Neuronal stem cell (in vitro differentiated cells): ENCODE results near the gene SPEM3.

Experiments
- DNase-seq: peaks from one replicate; pipeline ENCODE4 v3.0.0-alpha.2; 2013; ENCODE audit warnings: low spot score
- H2AFZ ChIP-seq: one replicate; pipeline ENCODE4 v1.6.1; 2013; ENCODE audit warnings: mild to moderate bottlenecking, low read length, inconsistent platforms
- H2AK5ac ChIP-seq: 2 replicates; pipeline ENCODE4 v1.6.1; 2013; ENCODE audit warnings: low read depth, mild to moderate bottlenecking, inconsistent platforms, low read length, moderate library complexity, mixed read lengths
- H2BK120ac ChIP-seq: 2 replicates; pipeline ENCODE4 v1.6.1; 2013; ENCODE audit warnings: low read depth, mild to moderate bottlenecking, inconsistent platforms, low read length, moderate library complexity, mixed read lengths
- H2BK12ac ChIP-seq: one replicate; pipeline ENCODE4 v1.6.1; 2013; ENCODE audit warnings: low read length, inconsistent platforms
- H2BK15ac ChIP-seq: 2 replicates; pipeline ENCODE4 v1.6.1; 2013; ENCODE audit warnings: mild to moderate bottlenecking, low read length, inconsistent platforms, mixed read lengths
- H2BK5ac ChIP-seq: one replicate; pipeline ENCODE4 v1.6.1; 2013; ENCODE audit warnings: inconsistent platforms, mild to moderate bottlenecking, low read length, moderate library complexity
- H3K14ac ChIP-seq: one replicate; pipeline ENCODE4 v1.6.1; 2013; ENCODE audit warnings: low read length, inconsistent platforms
- H3K18ac ChIP-seq: 2 replicates; pipeline ENCODE4 v1.6.1; 2013; ENCODE audit warnings: low read length, inconsistent platforms
- H3K23ac ChIP-seq: 2 replicates; pipeline ENCODE4 v1.6.1; 2013; ENCODE audit warnings: low read depth, mild to moderate bottlenecking, mixed read lengths, low read length, inconsistent platforms; ENCODE audit not compliant: poor library complexity
- H3K27ac ChIP-seq: replicated peaks from 3 replicates; pipeline ENCODE4 v1.5.1; 2013; ENCODE audit warnings: low read length, inconsistent platforms
- H3K27me3 ChIP-seq, 3 experiments: 2 replicates each; pipeline ENCODE4 v1.6.1; 2013; ENCODE audit warnings: low read length in 3 of 3, mild to moderate bottlenecking in 2 of 3, inconsistent platforms in 1 of 3, low read depth in 1 of 3, mixed read lengths in 1 of 3, moderate library complexity in 1 of 3; ENCODE audit not compliant: control insufficient read depth in 3 of 3, insufficient read depth in 3 of 3
- H3K36me3 ChIP-seq, 2 donors: replicated peaks in 1 of 2; 2 replicates each; pipeline ENCODE4 v1.6.1; 2013; ENCODE audit warnings: low read length in 2 of 2; ENCODE audit not compliant: control insufficient read depth in 2 of 2, insufficient read depth in 2 of 2
- H3K4ac ChIP-seq: 2 replicates; pipeline ENCODE4 v1.6.1; 2013; ENCODE audit warnings: inconsistent platforms, mild to moderate bottlenecking, low read length, moderate library complexity
- H3K4me1 ChIP-seq, 2 donors: 1 replicate in 1 of 2; 2 replicates in 1 of 2; pipeline ENCODE4 v1.6.1; 2013; ENCODE audit warnings: low read length in 2 of 2, low read depth in 1 of 2; ENCODE audit not compliant: control insufficient read depth in 2 of 2, insufficient read depth in 1 of 2
- H3K4me2 ChIP-seq: one replicate; pipeline ENCODE4 v1.6.1; 2013; ENCODE audit warnings: mild to moderate bottlenecking, low read length, inconsistent platforms; ENCODE audit not compliant: insufficient read depth, poor library complexity, severe bottlenecking
- H3K4me3 ChIP-seq, 2 donors: 2 replicates each; pipeline ENCODE4 v1.5.1; 2013; ENCODE audit warnings: low read length in 2 of 2, mild to moderate bottlenecking in 2 of 2, inconsistent platforms in 1 of 2, moderate library complexity in 1 of 2
- H3K79me1 ChIP-seq: one replicate; pipeline ENCODE4 v1.6.1; 2013; ENCODE audit warnings: low read depth, mild to moderate bottlenecking, inconsistent platforms, low read length, moderate library complexity
- H3K9ac ChIP-seq: one replicate; pipeline ENCODE4 v1.6.1; 2013; ENCODE audit warnings: mild to moderate bottlenecking, low read depth, low read length, inconsistent platforms; ENCODE audit not compliant: poor library complexity
- H3K9me3 ChIP-seq, 2 donors: replicated peaks in 1 of 2; 2 replicates each; pipeline versions ENCODE3 to v1.6.1; 2013; ENCODE audit warnings: low read length in 2 of 2, mild to moderate bottlenecking in 2 of 2, inconsistent platforms in 1 of 2, low read depth in 1 of 2, mixed read lengths in 1 of 2, moderate library complexity in 1 of 2; ENCODE audit not compliant: control insufficient read depth in 2 of 2, insufficient read depth in 1 of 2
- H4K8ac ChIP-seq: one replicate; pipeline ENCODE4 v1.6.1; 2013; ENCODE audit warnings: low read depth, mild to moderate bottlenecking, inconsistent platforms, low read length, moderate library complexity
- H4K91ac ChIP-seq: one replicate; pipeline ENCODE4 v1.6.1; 2013; ENCODE audit warnings: low read length, low read depth, mild to moderate bottlenecking, inconsistent platforms; ENCODE audit not compliant: poor library complexity
- WGBS, 2 donors: extraction: QIAGEN DNeasy Blood & Tissue Kit; methylation state at CpG; one replicate each; pipeline ENCODE4 v1.1.7; 2013; ENCODE audit warnings: missing lambda C conversion rate in 2 of 2, mixed read lengths in 1 of 2; ENCODE audit not compliant: insufficient read length in 2 of 2, insufficient replicate concordance in 1 of 2; ENCODE audit errors: extremely low coverage in 2 of 2; 5-methylcytosine and 5-hydroxymethylcytosine counted together

SPEM3 gene

GRCh38 chr17:7444682-7445618 is 16.3 kb downstream of the SPEM3 start, which contains the start of gene CHRNB1:
Gene CHRNB1 (plus strand): TSS chr17:7445061. CDS start chr17:7445128, 67 bp downstream.
- Histone ChIP-seq H3K18ac (peak within 1 kb of the TSS; percentile 95), H2BK5ac (no peak within 1 kb of the TSS), H3K14ac (no peak within 1 kb of the TSS), H3K4me1 (peaks cover 11 to 22% of the 10 kb centered on the region in 2 donors), H2BK12ac (no peak within 1 kb of the TSS), H2AFZ (peak within 1 kb of the TSS; percentile 97), H3K9me3 (peaks cover 1 to 5% of the 10 kb centered on the region in 2 donors), H2AK5ac (peak within 1 kb of the TSS; percentile 39), H3K9ac (peak within 1 kb of the TSS; percentile 71), H3K36me3 (no peaks in the 10 kb centered on the region), H4K91ac (no peak within 1 kb of the TSS), H3K4ac (no peak within 1 kb of the TSS), H3K23ac (peak within 1 kb of the TSS; percentile 52), H3K4me2 (peak within 1 kb of the TSS; percentile 95), H2BK120ac (no peak within 1 kb of the TSS), H3K27me3 (peaks cover 0 to 15% (median 6%) of the 10 kb centered on the region in 3 experiments), H2BK15ac (peak within 1 kb of the TSS; percentile 61), H4K8ac (no peak within 1 kb of the TSS), H3K27ac (peak within 1 kb of the TSS; percentile 53), H3K4me3 (peak within 1 kb of the TSS; percentile 45 to 78), H3K79me1 (peaks cover 2% of the 10 kb centered on the region)
- WGBS, 2 donors = no CpG with 5 or more reads among the region's 51 CpGs
- peak; percentile 85 for DNase-seq

DNA sequence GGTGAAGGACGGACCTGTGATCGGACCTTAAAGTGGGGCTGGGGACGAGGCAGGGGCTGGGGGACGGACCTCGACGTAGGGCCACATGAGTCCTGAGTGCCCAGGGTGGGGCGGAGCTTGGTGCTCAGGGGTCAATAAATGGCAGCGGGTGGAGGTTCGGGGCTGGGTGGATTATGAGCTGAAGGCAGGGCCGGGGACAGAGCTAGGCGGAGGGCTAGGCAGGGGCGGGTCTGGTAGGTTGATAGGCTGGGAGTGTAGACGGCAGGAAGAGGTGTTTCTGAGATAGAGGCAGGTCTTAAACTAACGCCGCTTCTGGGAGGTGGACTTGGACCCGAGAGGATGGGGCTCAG is 16.9 kb downstream of the SPEM3 start:
- Histone ChIP-seq H3K9me3 (peaks cover 1 to 5% of the 10 kb centered on the region in 2 donors), H3K79me1 (peaks cover 2% of the 10 kb centered on the region), H3K27ac (peak overlapping the region; percentile 37), H3K18ac (peak overlapping the region; percentile 95), H2AK5ac (peak overlapping the region; percentile 23), H2BK120ac (no peak overlapping the region), H4K8ac (no peak overlapping the region), H2BK12ac (no peak overlapping the region), H3K27me3 (peaks cover 0 to 15% (median 6%) of the 10 kb centered on the region in 3 experiments), H2BK15ac (no peak overlapping the region), H2AFZ (peak overlapping the region; percentile 97), H3K14ac (no peak overlapping the region), H3K4me2 (peak overlapping the region; percentile 95), H3K23ac (peak overlapping the region; percentile 52), H3K36me3 (no peaks in the 10 kb centered on the region), H3K9ac (peak overlapping the region; percentile 71), H2BK5ac (no peak overlapping the region), H3K4me3 (peak overlapping the region; percentile 45 to 62), H3K4ac (no peak overlapping the region), H3K4me1 (peaks cover 11 to 22% of the 10 kb centered on the region in 2 donors), H4K91ac (no peak overlapping the region)
- DNase-seq = peak; percentile 54
- no CpG with 5 or more reads among the region's 16 CpGs for WGBS, 2 donors

- Histone ChIP-seq H2BK15ac (no peak overlapping the region), H3K14ac (no peak overlapping the region), H3K23ac (no peak overlapping the region), H3K18ac (no peak overlapping the region), H4K8ac (no peak overlapping the region), H3K4ac (no peak overlapping the region), H4K91ac (no peak overlapping the region), H3K9ac (no peak overlapping the region), H2BK5ac (no peak overlapping the region), H3K4me3 (no peak overlapping the region), H2BK12ac (no peak overlapping the region), H2AK5ac (no peak overlapping the region), H2AFZ (no peak overlapping the region), H2BK120ac (no peak overlapping the region), H3K36me3 (no peaks in the 10 kb centered on the region), H3K27ac (no peak overlapping the region), H3K4me2 (no peak overlapping the region), H3K4me1 (peaks cover 6 to 13% of the 10 kb centered on the region in 2 donors), H3K27me3 (peaks cover 0 to 12% (median 6%) of the 10 kb centered on the region in 3 experiments), H3K79me1 (peaks cover 2% of the 10 kb centered on the region), H3K9me3 (peaks cover 1 to 5% of the 10 kb centered on the region in 2 donors)
- no peak for DNase-seq
- WGBS, 2 donors = no CpG with 5 or more reads among the region's 7 CpGs
Observed at GRCh38 chr17:7448461-7448860, 19.8 kb downstream of the SPEM3 start.

GRCh38 chr17:7459961-7460545 is 31.4 kb downstream of the SPEM3 start:
- no peak overlapping the region for H2BK12ac ChIP-seq
- no peak for DNase-seq
- no peak overlapping the region for H2BK15ac ChIP-seq
- peaks cover 0 to 4% of the 10 kb centered on the region in 2 donors for H3K9me3 ChIP-seq
- no peak overlapping the region for H2BK5ac ChIP-seq
- no peak overlapping the region for H3K4me3 ChIP-seq
- H3K18ac ChIP-seq = no peak overlapping the region
- no peak overlapping the region for H2AFZ ChIP-seq
- WGBS, 2 donors = no CpG with 5 or more reads among the region's 3 CpGs
- peaks cover 5% of the 10 kb centered on the region for H3K79me1 ChIP-seq
- no peak overlapping the region for H3K4ac ChIP-seq
- H2BK120ac ChIP-seq = no peak overlapping the region
- peaks cover 0 to 10% of the 10 kb centered on the region in 2 donors for H3K4me1 ChIP-seq
- H3K14ac ChIP-seq = no peak overlapping the region
- no peak overlapping the region for H2AK5ac ChIP-seq
- no peak overlapping the region for H3K4me2 ChIP-seq
- H3K27me3 ChIP-seq = no peaks in the 10 kb centered on the region
- H3K23ac ChIP-seq = no peak overlapping the region
- H4K91ac ChIP-seq = no peak overlapping the region
- no peak overlapping the region for H3K9ac ChIP-seq
- no peak overlapping the region for H4K8ac ChIP-seq
- no peak overlapping the region for H3K27ac ChIP-seq
- H3K36me3 ChIP-seq = peaks cover 3 to 25% of the 10 kb centered on the region in 2 donors
